Stimulated activated naive CD4-positive, alpha-beta T cell (primary cell): ENCODE results near the gene ITGAD.

ENCODE experiments used
- DNase-seq, 6 experiments: peaks; one replicate each; lab custom pipeline; 2025; lab: John Stamatoyannopoulos, UW

ITGAD gene

GRCh38 chr16:31475946-31476302 is 82.8 kb downstream of the ITGAD start:
- DNase-seq, result peak in 2 of 6 experiments; percentile 16 to 36
